ENCODE data around the gene PPFIA2. TPM values are rescaled to one million over a fixed set of nuclear protein-coding genes. Genes with fewer than 3 reads are reported as not detected.

Gene PPFIA2
- total RNA-seq, 6 experiments from 2014 or later, result not detected

DNA sequence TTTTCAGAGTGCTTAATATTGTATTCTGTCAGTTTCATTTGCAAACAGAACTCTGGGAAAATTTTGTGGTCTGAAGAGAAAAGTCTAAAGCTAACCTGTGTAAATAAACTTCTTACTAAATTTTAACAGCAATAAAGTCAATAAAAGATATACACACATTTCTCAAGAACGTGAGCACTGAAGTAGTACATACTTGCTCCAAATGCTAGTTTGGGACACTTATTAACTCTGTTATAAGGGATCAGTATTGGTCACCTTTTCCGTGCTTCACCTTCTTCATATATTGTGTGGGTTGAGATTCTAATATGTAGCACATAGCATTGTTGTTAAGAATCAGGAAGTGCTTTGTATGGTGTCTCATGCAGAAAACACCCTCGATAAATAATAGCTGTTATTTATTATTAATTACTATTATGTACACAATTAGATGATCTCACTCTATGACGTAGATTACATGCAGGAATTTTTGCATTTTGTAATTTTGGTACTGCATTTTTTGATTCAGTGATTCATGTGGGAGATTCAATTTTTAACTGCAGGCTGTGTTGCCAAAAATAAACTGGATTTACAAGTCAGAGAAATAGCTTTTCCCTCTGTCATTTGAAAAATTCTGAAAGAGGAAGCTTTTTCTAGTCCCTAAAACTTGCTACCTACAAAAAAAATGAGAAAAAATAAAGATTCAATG is 380.4 kb downstream of the PPFIA2 start:
- H3K27ac Mint-ChIP-seq, result no peak overlapping the region
- no peaks in the 10 kb centered on the region for H3K4me1 Mint-ChIP-seq (ENCODE audit: low read depth)
- DNase-seq, result no peak
- no peaks in the 10 kb centered on the region for H3K36me3 Mint-ChIP-seq (ENCODE audit: low read depth)
- H3K27me3 Mint-ChIP-seq (ENCODE audit: insufficient read depth), result no peaks in the 10 kb centered on the region
- H3K4me3 Mint-ChIP-seq, result no peak overlapping the region
- peaks cover 9% of the 10 kb centered on the region; the same call in 1 of the 2 replicates for H3K9me3 Mint-ChIP-seq
- TF ChIP-seq, protein P1, sequence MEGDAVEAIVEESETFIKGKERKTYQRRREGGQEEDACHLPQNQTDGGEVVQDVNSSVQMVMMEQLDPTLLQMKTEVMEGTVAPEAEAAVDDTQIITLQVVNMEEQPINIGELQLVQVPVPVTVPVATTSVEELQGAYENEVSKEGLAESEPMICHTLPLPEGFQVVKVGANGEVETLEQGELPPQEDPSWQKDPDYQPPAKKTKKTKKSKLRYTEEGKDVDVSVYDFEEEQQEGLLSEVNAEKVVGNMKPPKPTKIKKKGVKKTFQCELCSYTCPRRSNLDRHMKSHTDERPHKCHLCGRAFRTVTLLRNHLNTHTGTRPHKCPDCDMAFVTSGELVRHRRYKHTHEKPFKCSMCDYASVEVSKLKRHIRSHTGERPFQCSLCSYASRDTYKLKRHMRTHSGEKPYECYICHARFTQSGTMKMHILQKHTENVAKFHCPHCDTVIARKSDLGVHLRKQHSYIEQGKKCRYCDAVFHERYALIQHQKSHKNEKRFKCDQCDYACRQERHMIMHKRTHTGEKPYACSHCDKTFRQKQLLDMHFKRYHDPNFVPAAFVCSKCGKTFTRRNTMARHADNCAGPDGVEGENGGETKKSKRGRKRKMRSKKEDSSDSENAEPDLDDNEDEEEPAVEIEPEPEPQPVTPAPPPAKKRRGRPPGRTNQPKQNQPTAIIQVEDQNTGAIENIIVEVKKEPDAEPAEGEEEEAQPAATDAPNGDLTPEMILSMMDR (IDR thresholded peaks at IDR 0.05), result no peak

DNA sequence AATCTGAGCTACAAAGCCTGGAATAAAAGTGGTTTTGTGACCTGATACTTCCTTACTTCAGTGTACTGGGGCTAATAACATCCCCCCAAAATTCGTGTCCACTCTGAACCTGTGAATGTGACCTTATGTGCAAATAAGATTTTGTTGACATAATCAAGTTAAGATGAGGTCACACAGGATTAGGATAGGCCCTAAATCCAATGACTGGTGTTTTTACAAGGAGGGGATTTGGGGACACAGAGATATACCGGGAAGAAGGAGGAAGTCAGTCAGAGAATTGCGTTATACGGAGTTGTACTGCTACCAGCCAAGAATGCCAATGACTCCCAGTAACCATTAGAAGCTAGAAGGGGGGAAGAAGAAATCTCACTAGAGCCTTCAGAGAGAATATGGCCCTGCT is 381.4 kb downstream of the PPFIA2 start:
- no peaks in the 10 kb centered on the region for H3K4me1 Mint-ChIP-seq (ENCODE audit: low read depth)
- TF ChIP-seq, protein P1 (IDR thresholded peaks at IDR 0.05), result no peak
- H3K27me3 Mint-ChIP-seq (ENCODE audit: insufficient read depth), result no peaks in the 10 kb centered on the region
- H3K9me3 Mint-ChIP-seq, result peaks cover 9% of the 10 kb centered on the region; the same call in 1 of the 2 replicates
- H3K27ac Mint-ChIP-seq, result no peak overlapping the region
- no peak overlapping the region for H3K4me3 Mint-ChIP-seq
- H3K36me3 Mint-ChIP-seq (ENCODE audit: low read depth), result no peaks in the 10 kb centered on the region
- no peak for DNase-seq

- Mint-ChIP-seq H3K4me1 (ENCODE audit: low read depth) (no peaks in the 10 kb centered on the region), H3K9me3 (peaks cover 9% of the 10 kb centered on the region; the same call in 1 of the 2 replicates), H3K4me3 (no peak overlapping the region), H3K27me3 (ENCODE audit: insufficient read depth) (no peaks in the 10 kb centered on the region), H3K36me3 (ENCODE audit: low read depth) (no peaks in the 10 kb centered on the region), H3K27ac (no peak overlapping the region)
- TF ChIP-seq, protein P1 (IDR thresholded peaks at IDR 0.05), result no peak
- no peak for DNase-seq
Measured at GRCh38 chr12:81375969-81376368, 383.2 kb downstream of the PPFIA2 start.

- Mint-ChIP-seq H3K9me3 (peaks cover 7% of the 10 kb centered on the region), H3K27ac (no peak overlapping the region), H3K27me3 (ENCODE audit: insufficient read depth) (no peaks in the 10 kb centered on the region), H3K36me3 (ENCODE audit: low read depth) (no peaks in the 10 kb centered on the region), H3K4me1 (ENCODE audit: low read depth) (no peaks in the 10 kb centered on the region), H3K4me3 (no peak overlapping the region)
- DNase-seq, result no peak
- TF ChIP-seq, protein P1 (IDR thresholded peaks at IDR 0.05), result no peak
Measured at GRCh38 chr12:81370456-81370855, 388.7 kb downstream of the PPFIA2 start.

DNA sequence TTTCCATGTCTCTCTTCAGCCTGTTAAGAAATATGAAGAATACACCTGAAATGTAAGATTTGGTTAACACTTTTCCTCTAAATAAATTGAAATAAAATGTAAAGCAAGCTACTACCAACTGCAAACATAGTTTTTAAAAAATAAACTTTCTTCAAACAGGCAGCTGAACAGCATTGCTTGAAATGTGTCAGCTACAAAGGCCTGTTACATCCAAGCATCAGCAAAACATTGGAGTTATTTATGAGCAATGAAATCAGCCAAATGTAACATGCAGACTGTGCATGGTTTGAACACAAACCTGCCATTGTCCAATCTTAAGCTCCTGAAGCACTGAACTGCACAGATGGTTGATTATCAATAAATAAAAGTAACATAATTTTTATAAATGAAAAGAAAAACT is 390.0 kb downstream of the PPFIA2 start:
- no peaks in the 10 kb centered on the region for H3K4me1 Mint-ChIP-seq (ENCODE audit: low read depth)

More for the DNA sequence above, 390.0 kb downstream of the PPFIA2 start:
- H3K9me3 Mint-ChIP-seq, result peaks cover 6% of the 10 kb centered on the region
- no peak overlapping the region for H3K4me3 Mint-ChIP-seq
- TF ChIP-seq, protein P1 (IDR thresholded peaks at IDR 0.05), result no peak
- no peaks in the 10 kb centered on the region for H3K36me3 Mint-ChIP-seq (ENCODE audit: low read depth)
- no peaks in the 10 kb centered on the region for H3K27me3 Mint-ChIP-seq (ENCODE audit: insufficient read depth)
- H3K27ac Mint-ChIP-seq, result no peak overlapping the region
- DNase-seq, result no peak
